Measurements from ENCODE around the gene PTGDS.

Gene PTGDS

DNA sequence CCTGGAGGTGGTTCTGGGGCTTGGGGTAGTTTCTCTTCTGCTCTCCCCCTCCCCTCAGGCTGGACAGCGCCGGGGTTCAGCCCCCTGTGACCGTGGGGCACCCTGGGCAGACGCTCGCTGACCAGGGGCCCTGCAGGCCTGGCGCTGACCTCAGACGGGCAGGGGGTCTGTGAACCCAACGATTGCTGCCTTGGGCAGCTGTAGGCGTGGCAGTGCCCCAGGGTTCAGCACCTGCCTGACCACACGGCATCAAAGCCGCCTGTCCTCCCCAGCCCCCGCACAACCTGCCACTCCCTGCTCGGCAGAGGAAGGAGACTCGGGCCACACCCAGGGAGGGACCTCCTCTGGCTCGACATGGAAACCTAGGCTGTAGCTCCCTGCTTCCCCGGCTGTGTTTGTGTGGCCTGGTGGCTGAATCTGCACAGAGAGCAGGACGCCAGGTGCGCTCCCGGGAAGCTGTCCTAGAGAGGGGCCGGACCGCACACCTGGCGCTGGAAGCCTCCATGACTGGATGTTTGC lies 13.1 kb upstream of the PTGDS start (continued):
- TF ChIP-seq, protein P1, sequence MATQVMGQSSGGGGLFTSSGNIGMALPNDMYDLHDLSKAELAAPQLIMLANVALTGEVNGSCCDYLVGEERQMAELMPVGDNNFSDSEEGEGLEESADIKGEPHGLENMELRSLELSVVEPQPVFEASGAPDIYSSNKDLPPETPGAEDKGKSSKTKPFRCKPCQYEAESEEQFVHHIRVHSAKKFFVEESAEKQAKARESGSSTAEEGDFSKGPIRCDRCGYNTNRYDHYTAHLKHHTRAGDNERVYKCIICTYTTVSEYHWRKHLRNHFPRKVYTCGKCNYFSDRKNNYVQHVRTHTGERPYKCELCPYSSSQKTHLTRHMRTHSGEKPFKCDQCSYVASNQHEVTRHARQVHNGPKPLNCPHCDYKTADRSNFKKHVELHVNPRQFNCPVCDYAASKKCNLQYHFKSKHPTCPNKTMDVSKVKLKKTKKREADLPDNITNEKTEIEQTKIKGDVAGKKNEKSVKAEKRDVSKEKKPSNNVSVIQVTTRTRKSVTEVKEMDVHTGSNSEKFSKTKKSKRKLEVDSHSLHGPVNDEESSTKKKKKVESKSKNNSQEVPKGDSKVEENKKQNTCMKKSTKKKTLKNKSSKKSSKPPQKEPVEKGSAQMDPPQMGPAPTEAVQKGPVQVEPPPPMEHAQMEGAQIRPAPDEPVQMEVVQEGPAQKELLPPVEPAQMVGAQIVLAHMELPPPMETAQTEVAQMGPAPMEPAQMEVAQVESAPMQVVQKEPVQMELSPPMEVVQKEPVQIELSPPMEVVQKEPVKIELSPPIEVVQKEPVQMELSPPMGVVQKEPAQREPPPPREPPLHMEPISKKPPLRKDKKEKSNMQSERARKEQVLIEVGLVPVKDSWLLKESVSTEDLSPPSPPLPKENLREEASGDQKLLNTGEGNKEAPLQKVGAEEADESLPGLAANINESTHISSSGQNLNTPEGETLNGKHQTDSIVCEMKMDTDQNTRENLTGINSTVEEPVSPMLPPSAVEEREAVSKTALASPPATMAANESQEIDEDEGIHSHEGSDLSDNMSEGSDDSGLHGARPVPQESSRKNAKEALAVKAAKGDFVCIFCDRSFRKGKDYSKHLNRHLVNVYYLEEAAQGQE (tag by site-specific recombination; IDR thresholded peaks at IDR 0.05) = peak; percentile 91
- TF ChIP-seq ZNF677 (tag by site-specific recombination; IDR thresholded peaks at IDR 0.05) (no peak), ZNF837 (tag by site-specific recombination; IDR thresholded peaks at IDR 0.05) (no peak), KLF1 (tag by site-specific recombination; IDR thresholded peaks at IDR 0.05) (peak; percentile 99), KLF16 (tag by site-specific recombination; IDR thresholded peaks at IDR 0.05) (no peak), SETDB1 (IDR thresholded peaks at IDR 0.05; ENCODE audit: insufficient read length, low read length) (no peak), GLIS1 (tag by site-specific recombination; IDR thresholded peaks at IDR 0.05) (no peak), SP2 (tag by site-specific recombination; IDR thresholded peaks at IDR 0.05) (no peak), ZIC2 (tag by site-specific recombination; IDR thresholded peaks at IDR 0.05) (no peak), ZXDB (tag by site-specific recombination; IDR thresholded peaks at IDR 0.05) (no peak), ZFHX2 (tag by site-specific recombination; conservative IDR thresholded peaks at IDR 0.05) (no peak; the same call in 1 of the 2 replicates), ZNF169 (tag by site-specific recombination; IDR thresholded peaks at IDR 0.05) (no peak), ZNF350 (tag by site-specific recombination; IDR thresholded peaks at IDR 0.05) (no peak), TCF7L2 (IDR thresholded peaks at IDR 0.05; ENCODE audit: borderline replicate concordance, low read depth, low read length) (no peak), ZNF433 (tag by site-specific recombination; IDR thresholded peaks at IDR 0.05; ENCODE audit: low read depth) (no peak), KLF7 (tag by site-specific recombination; IDR thresholded peaks at IDR 0.05; ENCODE audit: borderline replicate concordance) (peak; percentile 74), ZNF777 (tag by site-specific recombination; IDR thresholded peaks at IDR 0.05; ENCODE audit: borderline replicate concordance) (no peak), ZNF548 (tag by site-specific recombination; IDR thresholded peaks at IDR 0.05) (no peak), ZFP69B (tag by site-specific recombination; IDR thresholded peaks at IDR 0.05) (no peak), HOXA7 (CRISPR knock-in tag; IDR thresholded peaks at IDR 0.05; ENCODE audit: borderline replicate concordance) (no peak), ZNF157 (tag by site-specific recombination; IDR thresholded peaks at IDR 0.05) (no peak), ZNF311 (tag by site-specific recombination; IDR thresholded peaks at IDR 0.05; ENCODE audit: borderline replicate concordance) (no peak), BCL11B (tag by site-specific recombination; IDR thresholded peaks at IDR 0.05; ENCODE audit: low read depth) (no peak)
- TF ChIP-seq, protein P2, sequence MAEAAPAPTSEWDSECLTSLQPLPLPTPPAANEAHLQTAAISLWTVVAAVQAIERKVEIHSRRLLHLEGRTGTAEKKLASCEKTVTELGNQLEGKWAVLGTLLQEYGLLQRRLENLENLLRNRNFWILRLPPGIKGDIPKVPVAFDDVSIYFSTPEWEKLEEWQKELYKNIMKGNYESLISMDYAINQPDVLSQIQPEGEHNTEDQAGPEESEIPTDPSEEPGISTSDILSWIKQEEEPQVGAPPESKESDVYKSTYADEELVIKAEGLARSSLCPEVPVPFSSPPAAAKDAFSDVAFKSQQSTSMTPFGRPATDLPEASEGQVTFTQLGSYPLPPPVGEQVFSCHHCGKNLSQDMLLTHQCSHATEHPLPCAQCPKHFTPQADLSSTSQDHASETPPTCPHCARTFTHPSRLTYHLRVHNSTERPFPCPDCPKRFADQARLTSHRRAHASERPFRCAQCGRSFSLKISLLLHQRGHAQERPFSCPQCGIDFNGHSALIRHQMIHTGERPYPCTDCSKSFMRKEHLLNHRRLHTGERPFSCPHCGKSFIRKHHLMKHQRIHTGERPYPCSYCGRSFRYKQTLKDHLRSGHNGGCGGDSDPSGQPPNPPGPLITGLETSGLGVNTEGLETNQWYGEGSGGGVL (tag by site-specific recombination; IDR thresholded peaks at IDR 0.05) = no peak
- TF ChIP-seq, protein P3, sequence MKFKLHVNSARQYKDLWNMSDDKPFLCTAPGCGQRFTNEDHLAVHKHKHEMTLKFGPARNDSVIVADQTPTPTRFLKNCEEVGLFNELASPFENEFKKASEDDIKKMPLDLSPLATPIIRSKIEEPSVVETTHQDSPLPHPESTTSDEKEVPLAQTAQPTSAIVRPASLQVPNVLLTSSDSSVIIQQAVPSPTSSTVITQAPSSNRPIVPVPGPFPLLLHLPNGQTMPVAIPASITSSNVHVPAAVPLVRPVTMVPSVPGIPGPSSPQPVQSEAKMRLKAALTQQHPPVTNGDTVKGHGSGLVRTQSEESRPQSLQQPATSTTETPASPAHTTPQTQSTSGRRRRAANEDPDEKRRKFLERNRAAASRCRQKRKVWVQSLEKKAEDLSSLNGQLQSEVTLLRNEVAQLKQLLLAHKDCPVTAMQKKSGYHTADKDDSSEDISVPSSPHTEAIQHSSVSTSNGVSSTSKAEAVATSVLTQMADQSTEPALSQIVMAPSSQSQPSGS (tag by site-specific recombination; IDR thresholded peaks at IDR 0.05; ENCODE audit: low read depth) = no peak
- TF ChIP-seq, protein P4, sequence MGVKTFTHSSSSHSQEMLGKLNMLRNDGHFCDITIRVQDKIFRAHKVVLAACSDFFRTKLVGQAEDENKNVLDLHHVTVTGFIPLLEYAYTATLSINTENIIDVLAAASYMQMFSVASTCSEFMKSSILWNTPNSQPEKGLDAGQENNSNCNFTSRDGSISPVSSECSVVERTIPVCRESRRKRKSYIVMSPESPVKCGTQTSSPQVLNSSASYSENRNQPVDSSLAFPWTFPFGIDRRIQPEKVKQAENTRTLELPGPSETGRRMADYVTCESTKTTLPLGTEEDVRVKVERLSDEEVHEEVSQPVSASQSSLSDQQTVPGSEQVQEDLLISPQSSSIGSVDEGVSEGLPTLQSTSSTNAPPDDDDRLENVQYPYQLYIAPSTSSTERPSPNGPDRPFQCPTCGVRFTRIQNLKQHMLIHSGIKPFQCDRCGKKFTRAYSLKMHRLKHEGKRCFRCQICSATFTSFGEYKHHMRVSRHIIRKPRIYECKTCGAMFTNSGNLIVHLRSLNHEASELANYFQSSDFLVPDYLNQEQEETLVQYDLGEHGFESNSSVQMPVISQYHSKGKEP (tag by site-specific recombination; IDR thresholded peaks at IDR 0.05) = no peak
- TF ChIP-seq, protein P5, sequence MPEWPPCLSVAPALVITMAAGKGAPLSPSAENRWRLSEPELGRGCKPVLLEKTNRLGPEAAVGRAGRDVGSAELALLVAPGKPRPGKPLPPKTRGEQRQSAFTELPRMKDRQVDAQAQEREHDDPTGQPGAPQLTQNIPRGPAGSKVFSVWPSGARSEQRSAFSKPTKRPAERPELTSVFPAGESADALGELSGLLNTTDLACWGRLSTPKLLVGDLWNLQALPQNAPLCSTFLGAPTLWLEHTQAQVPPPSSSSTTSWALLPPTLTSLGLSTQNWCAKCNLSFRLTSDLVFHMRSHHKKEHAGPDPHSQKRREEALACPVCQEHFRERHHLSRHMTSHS (tag by site-specific recombination; IDR thresholded peaks at IDR 0.05) = no peak
- TF ChIP-seq, protein P6, sequence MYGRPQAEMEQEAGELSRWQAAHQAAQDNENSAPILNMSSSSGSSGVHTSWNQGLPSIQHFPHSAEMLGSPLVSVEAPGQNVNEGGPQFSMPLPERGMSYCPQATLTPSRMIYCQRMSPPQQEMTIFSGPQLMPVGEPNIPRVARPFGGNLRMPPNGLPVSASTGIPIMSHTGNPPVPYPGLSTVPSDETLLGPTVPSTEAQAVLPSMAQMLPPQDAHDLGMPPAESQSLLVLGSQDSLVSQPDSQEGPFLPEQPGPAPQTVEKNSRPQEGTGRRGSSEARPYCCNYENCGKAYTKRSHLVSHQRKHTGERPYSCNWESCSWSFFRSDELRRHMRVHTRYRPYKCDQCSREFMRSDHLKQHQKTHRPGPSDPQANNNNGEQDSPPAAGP (tag by site-specific recombination; IDR thresholded peaks at IDR 0.05) = 0 out of 2 replicates have a peak, but pooled peaks have one; percentile 47
- TF ChIP-seq, protein P7, sequence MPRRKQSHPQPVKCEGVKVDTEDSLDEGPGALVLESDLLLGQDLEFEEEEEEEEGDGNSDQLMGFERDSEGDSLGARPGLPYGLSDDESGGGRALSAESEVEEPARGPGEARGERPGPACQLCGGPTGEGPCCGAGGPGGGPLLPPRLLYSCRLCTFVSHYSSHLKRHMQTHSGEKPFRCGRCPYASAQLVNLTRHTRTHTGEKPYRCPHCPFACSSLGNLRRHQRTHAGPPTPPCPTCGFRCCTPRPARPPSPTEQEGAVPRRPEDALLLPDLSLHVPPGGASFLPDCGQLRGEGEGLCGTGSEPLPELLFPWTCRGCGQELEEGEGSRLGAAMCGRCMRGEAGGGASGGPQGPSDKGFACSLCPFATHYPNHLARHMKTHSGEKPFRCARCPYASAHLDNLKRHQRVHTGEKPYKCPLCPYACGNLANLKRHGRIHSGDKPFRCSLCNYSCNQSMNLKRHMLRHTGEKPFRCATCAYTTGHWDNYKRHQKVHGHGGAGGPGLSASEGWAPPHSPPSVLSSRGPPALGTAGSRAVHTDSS (tag by site-specific recombination; IDR thresholded peaks at IDR 0.05) = no peak

Measured in HEK293 (cell line).